Dermis lymphatic vessel endothelial cell (primary cell): ENCODE data around the gene FBXO3. TPM values are rescaled to one million over a fixed set of nuclear protein-coding genes. Genes with fewer than 3 reads are reported as not detected.

Source experiments
- total RNA-seq: library from RNA; depleted of rRNA; stranded (reverse); fragments of >200 nt; gene quantifications from 2 replicates; pipeline ENCODE4 v1.2.1, GENCODE V29; 2014

FBXO3 gene
- 30.9 and 38.2 TPM in 2 replicates for total RNA-seq

GRCh38 chr11:33773987-33774735 lies at the start of gene FBXO3:
Gene FBXO3 (minus strand): TSS chr11:33774520. CDS start chr11:33774497, 23 bp downstream.

DNA sequence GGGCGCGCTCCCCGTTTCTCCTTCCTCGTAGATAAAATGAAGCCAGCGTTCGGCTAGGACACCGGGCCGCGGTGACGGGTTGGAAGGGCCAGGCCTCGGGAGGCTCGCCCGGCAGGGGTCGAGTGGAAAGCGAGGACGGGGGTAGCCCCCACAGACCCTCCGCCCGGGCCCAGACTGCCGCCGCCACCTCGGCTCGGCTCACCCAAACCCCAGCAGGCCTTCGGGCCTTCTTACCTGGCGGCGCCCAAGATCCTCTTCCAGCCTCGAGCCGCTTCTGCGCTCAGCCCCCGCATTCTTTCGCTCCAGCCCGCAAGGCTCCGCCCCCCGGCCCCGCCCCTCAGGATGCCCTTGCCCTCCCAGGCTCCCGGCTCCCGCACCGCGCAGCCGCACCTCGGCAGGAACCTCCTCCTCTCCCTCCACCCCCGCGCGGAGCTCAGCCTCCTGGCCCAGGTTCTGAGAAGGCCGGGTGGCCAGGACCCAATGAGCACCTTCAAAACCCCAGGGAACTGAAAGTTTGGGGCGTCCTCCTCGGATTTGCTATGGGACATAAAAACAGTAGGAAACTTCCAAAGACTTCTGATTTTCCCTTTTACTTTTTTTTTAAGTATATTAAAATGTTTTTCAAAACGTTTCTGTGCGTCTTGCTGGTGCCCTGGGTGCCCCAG lies 38.0 kb downstream of the FBXO3 start, which contains the start of gene CD59:
Gene CD59 (minus strand): TSS at position 276 of the 665 bp plus-strand sequence. CDS start 13,978 bp downstream, outside the sequence.

DNA sequence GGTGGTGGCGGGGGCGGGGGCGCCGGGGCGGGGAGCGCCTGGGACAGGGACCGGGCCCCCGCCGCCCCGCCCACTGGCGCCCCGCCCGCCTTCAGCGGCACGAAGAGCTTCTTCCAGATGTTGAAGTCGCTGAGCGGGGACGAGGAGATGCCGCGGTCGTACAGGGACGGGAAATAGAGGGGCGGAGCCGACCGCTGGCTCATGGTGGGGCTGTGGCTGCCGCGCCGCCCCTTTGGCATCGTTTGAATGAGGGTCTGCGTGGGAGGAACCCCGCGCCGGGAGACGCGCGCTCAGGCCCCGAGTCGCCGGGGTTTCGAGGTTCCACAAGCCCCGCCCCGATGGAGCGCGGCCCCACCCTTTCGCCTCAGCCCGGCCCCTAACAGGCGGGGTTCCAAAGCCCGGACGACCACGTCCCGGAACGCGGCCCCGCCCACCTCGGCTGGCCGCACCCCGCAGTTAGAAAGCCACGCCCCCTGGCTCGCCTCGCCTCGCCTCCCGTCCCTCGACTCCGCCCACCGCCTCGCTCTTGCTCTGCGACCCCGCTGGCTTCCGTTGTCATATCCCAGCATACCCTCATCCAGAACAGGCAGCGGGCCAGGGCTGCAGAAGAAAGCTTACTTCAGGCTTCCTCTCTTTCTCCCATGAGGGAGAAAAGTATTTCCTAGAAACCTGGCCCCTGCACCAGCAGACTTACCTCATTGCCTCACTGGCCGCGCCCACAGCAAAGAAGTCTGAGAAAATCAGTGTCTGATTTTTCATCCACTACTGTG lies 73.6 kb downstream of the FBXO3 start, which contains the start of gene C11orf91:
Gene C11orf91 (minus strand): TSS at position 325 of the 770 bp plus-strand sequence. CDS start 86 bp downstream, at position 239.

Other genes starting within 250 kb of the FBXO3 start
- gene C11orf91, start 73.7 kb downstream of the FBXO3 start, total RNA-seq = 0.09 and 0.11 TPM in 2 replicates
- 481 and 962 TPM in 2 replicates for gene CD59, start 38.1 kb downstream of the FBXO3 start, total RNA-seq
- 75.4 and 87.8 TPM in 2 replicates for gene LMO2, start 117.6 kb upstream of the FBXO3 start, total RNA-seq